T-helper 2 cell treated with Interferon-gamma antibody and Interleukin-4, amounts not matched to agents 100 ng/mL and 5 ng/mL, for 36 hours (primary cell): ENCODE measurements around the gene LRRK1. TPM values are rescaled to one million over a fixed set of nuclear protein-coding genes. Genes with fewer than 3 reads are reported as not detected.
"Not testable (repeated sequence)": the region's sequence is repeated elsewhere in the genome, so short reads cannot be mapped to it uniquely, and the experiment has no call there.

Experiments used
- intact Hi-C: fragments of 100-400 bp; cut with micrococcal nuclease; formaldehyde crosslinking; loops from one replicate; pipeline ENCODE4 v1.15.1; 2023
- total RNA-seq: library from RNA; stranded (reverse); gene quantifications from 2 replicates; pipeline ENCODE4 v1.2.3, GENCODE V29; 2022

The LRRK1 gene
- total RNA-seq, 1 donor from 2014 or later, result 0.64 TPM

DNA sequence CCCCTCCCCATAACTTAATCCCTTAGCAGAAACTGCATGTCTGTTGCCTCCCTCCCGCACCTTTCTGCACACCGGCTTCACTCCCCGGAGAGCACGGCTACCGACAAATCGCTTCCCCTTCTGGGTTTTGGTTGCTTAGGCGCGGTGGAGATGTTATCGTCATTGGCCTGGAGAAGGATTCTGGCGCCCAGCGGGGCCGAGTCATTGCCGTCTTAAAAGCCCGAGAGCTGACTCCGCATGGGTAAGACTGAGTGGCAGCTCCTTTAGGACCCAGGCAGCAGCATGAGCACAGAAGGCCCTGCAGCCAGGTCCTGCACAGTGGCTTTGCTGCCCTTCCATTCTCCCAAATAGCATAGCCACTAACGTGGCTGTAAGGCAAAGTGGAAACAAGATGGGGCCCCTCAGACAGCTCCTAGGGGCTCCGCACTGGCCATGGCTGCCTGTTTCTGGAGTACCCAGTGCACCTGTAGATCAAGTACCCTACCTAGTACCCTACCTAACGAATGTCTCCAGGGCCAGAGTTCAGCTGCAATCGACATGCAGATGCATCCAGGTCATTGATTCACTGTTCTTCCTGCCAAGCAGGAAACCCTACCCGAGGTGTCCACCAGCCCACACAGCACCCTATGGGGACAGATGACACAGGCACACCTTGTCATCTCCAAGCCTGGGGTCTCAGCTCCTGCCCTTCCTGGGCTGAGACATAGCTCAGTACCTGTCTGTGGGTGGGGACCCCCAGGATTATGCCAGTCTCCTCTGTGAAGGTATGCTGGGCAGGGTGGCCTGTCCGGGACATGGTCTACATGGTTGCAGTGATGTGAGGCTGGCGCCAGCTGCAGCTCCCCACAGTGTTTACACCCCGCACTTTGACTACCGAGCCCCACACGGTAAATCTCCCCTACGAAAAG is 147.6 kb downstream of the LRRK1 start:
- intact Hi-C loops, result no loop called here

DNA sequence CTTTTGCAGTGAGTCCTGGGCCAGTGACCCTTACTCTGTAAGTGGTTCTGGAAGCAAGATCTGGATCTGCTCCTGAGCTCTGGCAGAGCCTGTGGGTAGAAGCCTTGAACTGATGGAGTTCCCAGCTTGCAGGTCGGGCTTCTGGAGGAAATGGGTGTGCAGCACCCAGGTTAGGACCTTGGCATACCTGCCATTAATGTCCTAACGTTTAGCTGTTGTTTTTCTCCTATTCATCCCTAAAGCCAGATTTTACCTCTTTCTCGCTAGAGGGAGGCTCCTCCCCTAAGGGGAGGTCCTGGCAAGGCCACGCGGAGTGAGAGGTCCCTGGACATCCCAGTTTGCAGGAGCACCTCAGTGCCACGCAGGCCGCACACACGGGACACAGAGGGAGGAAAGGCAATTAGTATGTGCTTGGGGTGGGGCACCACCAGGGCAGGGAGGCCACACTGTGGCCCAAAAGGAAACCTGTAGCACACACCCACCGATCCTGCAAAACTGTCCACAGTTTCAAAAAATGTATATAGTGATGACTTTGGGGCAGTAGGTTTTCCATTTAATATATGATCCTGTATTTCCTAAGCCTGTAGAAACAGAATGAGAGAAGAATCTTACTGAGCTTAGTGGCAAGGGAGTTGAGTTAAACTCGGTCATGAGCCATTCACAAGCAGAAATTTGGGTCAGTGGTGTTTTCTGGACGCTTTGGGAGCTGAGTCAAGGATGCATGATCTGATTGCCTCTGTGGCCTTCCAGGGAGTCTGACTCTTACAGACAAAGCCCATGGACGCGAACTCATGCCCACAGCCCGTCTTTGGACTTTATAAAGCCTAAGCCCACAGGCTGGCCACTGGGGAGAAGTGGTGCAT is 148.7 kb downstream of the LRRK1 start:
- intact Hi-C loops, result no loop called here

DNA sequence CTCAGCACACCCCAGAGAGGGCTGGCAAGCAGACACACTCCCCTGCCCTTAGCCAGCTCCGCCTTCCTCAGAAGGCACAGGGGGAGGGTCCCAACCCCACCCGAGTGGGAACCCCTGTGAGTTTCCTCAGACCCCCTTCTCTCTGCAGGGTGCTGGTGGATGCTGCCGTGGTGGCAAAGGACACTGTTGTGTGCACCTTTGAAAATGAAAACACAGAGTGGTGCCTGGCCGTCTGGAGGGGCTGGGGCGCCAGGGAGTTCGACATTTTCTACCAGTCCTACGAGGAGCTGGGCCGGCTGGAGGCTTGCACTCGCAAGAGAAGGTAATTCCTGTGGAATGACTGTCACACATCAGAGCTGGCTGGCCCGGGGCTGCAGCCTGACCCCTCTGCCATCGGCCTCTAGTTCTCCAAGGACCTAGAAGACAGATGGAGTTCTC is 149.4 kb downstream of the LRRK1 start:
- intact Hi-C loops, result no loop called here

DNA sequence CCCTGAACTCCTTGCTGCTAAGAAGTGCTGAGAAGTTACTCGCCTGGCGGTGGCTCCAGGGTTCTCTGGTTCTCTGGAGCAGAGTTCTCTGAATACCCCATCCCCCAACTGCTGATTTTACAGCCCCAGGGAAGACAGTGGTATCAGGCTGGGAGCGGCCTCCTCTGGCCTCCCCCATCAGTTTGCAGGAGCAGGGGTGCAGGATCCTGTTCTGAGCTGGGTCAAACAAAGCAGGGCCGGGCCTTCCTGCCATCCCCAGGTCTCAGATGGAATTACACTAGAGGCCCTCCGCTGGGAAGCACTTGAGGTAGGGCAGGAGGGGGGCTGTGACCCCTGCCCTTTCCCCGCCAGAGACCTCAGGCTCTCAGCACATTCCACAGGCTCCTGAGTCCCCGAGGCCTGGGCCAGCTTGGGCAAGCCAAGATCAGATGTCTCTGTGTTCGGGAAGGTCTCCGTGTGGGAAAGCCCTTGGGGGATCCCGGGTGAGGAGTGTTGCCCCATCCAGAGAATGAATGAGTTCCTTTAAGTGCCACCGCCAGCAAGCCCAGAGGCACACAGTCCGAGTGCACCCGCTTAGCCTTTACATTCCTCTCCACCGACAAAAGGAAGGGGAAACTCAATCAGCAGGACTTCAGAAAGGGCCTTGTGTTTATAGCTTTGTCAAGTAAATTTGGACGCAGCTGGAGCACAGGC is 149.9 kb downstream of the LRRK1 start:
- intact Hi-C loops, result no loop called here

DNA sequence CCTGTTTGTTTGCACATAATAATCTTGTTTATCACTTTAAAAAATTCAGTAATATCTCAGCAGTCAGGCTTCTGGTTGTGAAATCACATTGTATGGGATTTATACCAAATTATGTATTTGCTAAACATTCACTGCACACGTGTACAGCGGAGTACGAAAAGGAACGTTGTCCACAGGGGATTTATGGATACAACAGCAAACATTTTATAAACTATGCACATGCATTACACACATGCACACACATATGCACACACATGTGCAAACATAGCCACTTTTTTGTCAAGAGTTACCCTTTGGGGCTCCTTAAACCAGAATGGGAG is 150.5 kb downstream of the LRRK1 start:
- intact Hi-C loops, result no loop called here

DNA sequence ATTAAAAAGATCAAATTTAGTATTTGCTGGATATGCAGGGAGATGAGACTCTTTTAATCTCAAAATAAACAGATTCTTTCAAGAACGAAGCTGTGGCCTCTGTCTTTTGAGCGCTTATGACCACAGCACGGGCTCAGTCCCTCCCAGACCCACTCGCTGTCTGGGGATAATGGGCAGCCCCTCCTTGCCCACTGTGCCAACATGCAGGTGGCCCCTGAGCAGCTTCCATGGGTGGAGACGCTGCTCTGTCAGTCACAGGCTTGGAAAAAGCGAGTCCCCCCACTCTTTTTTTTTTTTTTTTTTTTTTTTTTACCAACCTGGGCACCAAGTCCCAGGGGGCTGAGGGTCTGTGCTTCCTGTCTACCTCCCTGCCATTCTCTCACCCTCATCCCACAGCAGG is 150.9 kb downstream of the LRRK1 start:
- intact Hi-C loops, result no loop called here

DNA sequence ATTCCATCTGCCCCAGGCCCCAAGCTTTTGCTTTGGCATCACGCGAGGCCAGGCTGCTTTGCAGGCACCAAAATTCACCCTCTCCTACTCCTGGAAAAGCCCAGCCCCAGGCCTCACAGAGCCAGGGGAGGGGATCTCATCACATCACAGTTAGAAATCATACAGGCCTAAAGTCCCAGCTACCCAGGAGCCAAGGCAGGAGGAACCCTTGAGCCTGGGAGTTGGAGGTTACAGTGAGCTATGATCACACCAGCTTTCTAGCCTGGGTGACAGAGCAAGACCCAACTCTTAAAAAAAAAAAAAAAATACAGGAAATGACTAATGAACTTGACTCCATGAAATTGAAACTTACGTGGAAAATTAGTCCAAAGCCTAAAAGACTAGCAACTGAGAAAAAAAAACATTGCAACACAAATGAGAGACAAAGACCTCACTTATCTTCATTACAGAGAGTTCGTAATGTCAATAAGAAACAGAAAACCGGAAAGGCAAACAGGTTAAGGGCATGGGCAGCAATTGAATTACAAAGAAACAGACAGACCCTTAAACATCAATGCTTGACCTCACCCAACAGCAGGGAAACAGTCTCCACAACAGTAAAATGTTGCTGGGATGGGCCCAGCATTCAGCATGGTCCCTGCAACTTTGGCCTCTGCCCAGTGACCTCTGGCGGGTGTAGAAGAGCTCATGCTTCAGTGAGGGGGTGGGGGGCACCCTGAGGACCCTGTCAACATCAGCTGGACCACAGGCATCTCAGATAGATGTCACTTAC is 151.5 kb downstream of the LRRK1 start:
- intact Hi-C loops, result no loop called here

DNA sequence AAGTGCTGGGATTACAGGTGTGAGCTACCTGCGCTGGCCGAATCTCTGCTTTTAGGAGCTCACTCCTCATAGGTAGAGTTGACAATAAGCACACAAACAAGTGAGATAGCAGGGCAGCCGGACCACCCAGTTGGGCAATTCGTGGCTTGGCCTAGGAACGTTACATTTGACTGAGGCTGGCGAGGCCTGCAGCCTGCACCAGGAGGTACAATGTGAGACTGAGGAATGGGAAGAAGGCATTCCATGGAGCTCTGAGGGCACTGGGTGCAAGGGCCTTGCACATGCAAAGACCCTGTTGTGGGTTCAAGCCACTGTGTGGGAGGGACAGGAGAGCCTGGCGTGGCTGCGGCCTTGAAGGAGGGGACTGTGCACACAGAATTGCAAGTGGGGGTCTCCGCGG is 152.5 kb downstream of the LRRK1 start:
- intact Hi-C loops, result no loop called here

DNA sequence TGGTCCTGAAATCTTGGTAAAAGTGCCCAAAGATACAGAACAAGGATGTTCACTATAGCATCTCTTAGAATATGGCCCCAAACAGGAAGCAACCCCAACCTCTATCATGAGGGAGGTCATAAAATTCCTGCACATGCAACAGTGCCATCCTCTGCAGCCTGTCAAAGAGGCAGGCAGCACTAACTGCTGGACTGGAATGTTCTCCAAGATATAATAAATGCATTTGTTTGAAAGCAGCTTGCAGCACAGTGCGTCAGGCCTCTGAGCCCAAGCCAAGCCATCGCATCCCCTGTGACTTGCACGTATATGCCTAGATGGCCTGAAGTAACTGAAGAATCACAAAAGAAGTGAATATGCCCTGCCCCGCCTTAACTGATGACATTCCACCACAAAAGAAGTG is 153.1 kb downstream of the LRRK1 start:
- intact Hi-C loops, result not testable (repeated sequence)

DNA sequence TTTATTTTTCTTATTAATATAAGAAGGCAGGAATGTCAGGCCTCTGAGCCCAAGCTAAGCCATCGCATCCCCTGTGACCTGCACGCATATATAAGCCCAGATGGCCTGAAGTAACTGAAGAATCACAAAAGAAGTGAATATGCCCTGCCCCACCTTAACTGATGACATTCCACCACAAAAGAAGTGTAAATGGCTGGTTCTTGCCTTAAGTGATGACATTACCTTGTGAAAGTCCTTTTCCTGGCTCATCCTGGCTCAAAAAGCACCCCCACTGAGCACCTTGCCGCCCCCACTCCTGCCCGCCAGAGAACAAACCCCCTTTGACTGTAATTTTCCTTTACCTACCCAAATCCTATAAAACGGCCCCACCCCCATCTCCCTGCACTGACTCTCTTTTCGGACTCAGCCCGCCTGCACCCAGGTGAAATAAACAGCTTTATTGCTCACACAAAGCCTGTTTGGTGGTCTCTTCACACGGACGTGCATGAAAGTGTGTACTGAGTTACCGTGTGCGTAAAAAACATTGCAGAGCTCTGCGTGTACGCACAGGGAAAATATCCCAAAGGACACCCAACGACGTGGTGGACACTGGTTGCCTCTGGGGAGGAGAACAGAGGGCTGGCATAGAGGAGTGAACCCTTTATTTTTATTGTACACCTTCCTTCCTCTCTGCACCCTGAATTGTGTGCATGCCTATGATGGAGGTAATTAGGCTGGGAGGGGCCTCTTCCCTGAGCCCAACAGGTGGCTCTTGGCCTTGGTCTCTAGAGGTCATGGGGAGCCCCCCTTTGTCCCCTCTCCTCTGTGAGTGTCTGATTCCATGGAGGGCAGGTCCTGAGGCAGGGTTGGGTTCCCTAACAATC is 158.9 kb downstream of the LRRK1 start:
- intact Hi-C loops, result not testable (repeated sequence)

DNA sequence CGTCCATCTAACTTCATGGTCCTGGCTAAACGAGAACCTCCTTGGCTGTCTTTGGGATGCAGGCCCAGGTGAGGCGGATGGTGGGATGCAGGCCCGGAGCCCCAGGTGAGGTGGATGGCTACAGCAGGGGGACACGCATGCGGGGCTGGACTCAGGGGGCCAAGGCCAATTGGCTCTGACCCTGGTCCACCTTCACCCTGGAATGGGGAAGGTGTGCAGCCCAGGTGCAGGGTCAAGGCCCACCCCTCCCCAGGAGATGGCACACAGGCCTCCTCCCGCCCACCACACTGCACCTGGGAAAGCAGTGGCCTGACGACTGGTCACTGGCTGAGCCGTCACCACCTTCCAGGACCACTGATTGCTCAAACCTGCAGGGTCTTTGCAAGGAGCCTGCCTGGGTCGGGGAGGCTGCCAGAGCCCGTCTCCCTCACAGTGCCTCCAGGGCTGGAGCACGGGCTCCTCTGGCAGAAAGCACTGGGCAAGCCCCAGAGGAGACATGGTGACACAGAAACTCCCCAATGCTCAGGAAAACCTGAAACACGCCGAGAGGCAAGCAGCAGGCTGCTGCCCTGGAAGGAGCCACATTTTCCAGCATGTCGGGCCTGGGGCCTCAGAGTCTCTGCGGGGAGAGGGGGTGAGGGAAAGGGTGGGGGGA is 159.6 kb downstream of the LRRK1 start:
- intact Hi-C loops, result no loop called here

DNA sequence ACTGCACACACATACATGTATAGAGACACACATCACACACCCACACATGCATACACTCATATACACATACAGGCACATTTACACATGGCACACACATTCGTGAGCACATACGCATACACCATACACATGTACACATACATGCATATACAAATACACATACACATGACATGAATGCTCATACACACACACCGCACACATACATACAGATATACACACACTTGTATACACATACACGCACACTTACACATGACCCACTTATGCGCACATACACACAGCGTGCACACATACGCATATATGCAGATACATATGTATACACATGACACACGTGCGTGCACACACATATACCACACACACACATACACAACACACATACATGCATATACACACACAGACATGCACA is 162.7 kb downstream of the LRRK1 start:
- intact Hi-C loops, result no loop called here

DNA sequence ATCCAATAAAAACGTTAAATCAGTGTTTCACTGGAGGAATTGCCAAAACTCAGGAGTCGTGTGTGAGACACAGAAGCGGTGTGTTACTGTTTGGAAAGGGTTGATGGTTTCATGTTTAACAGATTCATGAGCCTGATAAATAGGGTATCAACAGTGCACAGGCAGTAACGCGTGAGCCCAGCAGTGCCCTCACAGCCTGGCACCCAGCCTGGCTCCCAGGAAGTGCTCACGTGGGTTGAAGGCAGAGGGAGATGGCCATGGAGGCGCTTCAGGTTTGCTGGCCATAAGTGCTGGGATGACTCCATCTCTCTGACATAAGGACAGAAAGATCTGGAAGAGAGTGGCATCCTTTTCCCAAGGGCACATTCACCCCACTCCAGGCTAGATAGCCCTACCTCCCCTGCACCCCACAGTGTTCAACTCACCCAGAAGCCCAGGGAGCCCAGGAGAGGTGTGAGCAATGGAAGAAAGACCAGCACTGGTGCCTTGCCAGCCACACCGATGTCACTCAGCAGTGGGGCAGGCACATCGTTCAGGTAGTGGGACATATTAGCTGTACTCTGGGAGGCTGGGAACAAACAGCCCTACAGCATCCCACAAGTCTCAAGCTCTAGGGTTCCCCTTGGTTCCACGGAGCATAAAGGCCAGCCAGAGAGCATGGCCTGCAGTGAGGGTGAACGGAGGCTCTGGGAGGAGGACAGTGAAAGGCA is 164.3 kb downstream of the LRRK1 start:
- intact Hi-C loops, result no loop called here

DNA sequence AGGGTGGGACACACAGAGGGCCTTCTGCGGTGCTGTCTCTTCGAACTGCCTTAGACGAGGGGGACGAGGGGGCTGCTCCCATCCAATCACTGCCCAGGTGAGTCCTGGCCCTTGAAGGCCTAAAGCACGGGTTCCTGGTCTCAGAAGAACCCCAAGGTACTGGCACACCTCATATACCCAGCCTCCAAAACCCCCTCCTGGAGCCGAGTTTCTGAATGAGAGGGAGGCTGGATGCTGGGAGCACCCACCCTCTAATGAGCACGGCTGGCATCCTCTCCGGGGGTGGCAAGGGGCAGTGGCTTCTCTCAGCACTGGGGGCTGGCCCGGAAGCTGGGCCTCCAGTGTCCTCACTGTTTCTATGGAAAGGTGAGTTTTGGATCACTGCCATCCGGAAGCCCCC is 165.6 kb downstream of the LRRK1 start:
- intact Hi-C loops, result loop anchor here (5.0 kb wide), 1 partner anchor 38 kb away; no protein-coding TSS in a partner anchor

DNA sequence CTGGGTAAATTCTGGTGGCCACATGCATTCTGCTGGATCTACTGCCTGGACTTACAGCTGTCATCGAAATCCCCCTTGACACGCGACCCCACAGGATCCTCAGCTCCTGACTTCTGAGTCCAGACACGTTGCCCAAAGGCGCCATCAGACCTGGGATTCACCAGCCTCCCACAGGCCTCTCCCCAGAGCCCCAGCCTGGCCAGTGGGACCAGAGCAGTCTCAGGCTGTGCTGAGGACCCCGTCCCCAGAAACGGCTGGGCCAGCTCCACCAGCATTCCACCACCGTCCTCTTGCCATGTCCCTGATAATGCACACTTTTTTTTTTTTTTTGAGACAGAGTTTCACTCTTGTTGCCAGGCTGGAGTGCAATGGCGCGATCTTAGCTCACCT is 166.1 kb downstream of the LRRK1 start:
- intact Hi-C loops, result loop anchor here (5.0 kb wide), 1 partner anchor 37 kb away; no protein-coding TSS in a partner anchor

DNA sequence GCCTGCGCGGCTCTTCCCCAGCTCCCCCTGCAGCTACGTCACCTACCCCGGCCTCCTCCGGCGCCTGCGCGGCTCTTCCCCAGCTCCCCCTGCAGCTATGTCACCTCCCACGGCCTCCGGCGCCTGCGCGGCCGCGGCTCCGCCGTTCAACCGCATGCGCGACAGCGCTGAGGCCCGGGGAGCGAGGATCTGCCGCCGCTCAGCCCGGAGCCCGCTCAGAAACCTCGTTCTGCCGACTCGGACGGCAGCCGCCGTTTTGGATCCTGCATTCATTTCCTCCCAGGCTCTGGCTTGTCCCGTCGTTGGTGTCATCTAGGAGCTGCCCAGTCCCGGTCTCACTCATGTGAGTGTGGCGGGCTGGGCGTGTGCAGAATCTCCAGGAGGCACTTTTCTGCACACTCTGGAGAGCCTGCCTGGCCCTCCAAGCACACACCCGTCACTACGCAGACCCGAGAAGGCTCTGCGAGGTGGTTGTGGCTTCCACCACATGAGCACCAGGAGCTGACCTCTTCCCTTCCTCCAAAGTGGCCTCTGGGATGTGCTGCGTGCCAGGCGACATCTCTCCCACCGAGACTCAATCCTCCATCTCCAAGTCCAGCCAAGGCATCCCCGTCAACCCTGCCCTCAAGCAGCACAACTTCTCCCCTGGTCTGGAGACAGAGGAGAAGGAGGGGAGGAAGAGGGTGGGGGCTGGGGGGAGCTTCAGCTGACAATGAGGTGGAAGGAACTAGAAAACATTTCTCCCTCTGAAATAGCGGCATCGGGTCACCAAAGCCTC is 167.4 kb downstream of the LRRK1 start:
- intact Hi-C loops, result loop anchor here (5.0 kb wide), 1 partner anchor 36 kb away; no protein-coding TSS in a partner anchor

DNA sequence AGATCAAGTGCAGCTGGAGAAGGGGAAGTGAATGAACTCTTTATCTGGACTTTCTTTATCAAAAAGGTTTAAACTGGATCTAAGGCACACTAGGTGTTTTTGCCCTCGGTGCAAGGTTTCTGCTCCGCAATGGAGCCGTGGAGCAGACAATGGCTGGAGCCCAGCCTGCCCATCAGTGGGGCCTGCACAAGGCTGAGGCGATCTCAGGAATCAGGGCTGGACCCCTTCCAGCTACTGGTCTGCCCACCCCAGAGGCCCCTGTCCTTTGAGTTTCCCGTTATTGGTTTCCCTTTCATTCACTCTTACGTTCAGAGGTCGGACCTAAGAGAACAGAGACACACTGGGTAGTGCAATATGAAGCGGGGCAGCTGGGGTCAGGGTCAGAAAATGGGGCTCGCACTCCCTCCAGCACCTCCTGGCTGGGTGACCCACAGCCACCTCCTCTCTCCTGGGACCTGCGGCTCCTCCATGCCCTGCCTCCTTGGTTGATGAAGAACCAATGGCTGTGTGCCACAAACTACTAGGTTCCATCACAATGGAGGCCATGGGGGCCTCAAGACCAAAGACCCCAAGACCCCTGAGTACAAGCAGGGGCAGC is 168.1 kb downstream of the LRRK1 start:
- intact Hi-C loops, result loop anchor here (5.0 kb wide), 1 partner anchor 35 kb away; no protein-coding TSS in a partner anchor
